Endothelial cell of umbilical vein (primary cell): Measurements from ENCODE around the gene RSPH6A. TPM values are rescaled to one million over a fixed set of nuclear protein-coding genes. Genes with fewer than 3 reads are reported as not detected.

Experiments used
- BruUV-seq: library from RNA; stranded (reverse); fragments of 400-500 nt; replicated peaks from 2 replicates; lab custom pipeline; 2021; lab: Mats Ljungman, UMichigan
- CTCF ChIA-PET: fragments of 300-600, 350-600 bp; sonication (Branson Sonifier 250); formaldehyde crosslinking; loops from one replicate; lab custom pipeline; 2021; ENCODE audit warnings: antibody characterized with exemption, inconsistent platforms; lab: Charles Lee
- POLR2A ChIA-PET: fragments of 300-600, 350-600 bp; sonication (Branson Sonifier 250); formaldehyde crosslinking; loops from one replicate; lab custom pipeline; 2021; ENCODE audit warnings: antibody characterized with exemption, inconsistent platforms; lab: Charles Lee
- DNase-seq: peaks from one replicate; pipeline ENCODE4 v3.0.0-alpha.2; 2011; ENCODE audit warnings: low read depth, low spot score
- FAIRE-seq: peaks from 2 replicates; lab custom pipeline; 2011; peaks lifted over from hg19 to GRCh38; lab: Jason Lieb, UNC
- H2AFZ ChIP-seq: 2 replicates; pipeline ENCODE4 v1.6.0; 2012; ENCODE audit warnings: low read depth, low read length, control low read depth, inconsistent platforms
- H3K27ac ChIP-seq: 2 replicates; pipeline ENCODE4 v1.5.1; 2011; ENCODE audit warnings: low read depth, mild to moderate bottlenecking, control low read depth, low read length, moderate library complexity; ENCODE audit not compliant: insufficient read depth
- H3K27me3 ChIP-seq, 2 experiments: 2 replicates each; pipeline versions ENCODE4 v1.6.0 to v1.6.1; 2011; ENCODE audit warnings: low read length in 2 of 2, mixed read lengths in 1 of 2; ENCODE audit not compliant: control insufficient read depth in 2 of 2, insufficient read depth in 2 of 2
- H3K36me3 ChIP-seq, 2 experiments: 2 replicates in 1 of 2; 3 replicates in 1 of 2; pipeline ENCODE4 v1.5.1; 2011; ENCODE audit warnings: low read length in 2 of 2, mild to moderate bottlenecking in 1 of 2, moderate library complexity in 1 of 2; ENCODE audit not compliant: control insufficient read depth in 2 of 2, insufficient read depth in 2 of 2; ENCODE audit errors: extremely low read depth in 1 of 2
- H3K4me1 ChIP-seq: 3 replicates; pipeline ENCODE4 v1.5.1; 2011; ENCODE audit warnings: mild to moderate bottlenecking, low read length; ENCODE audit not compliant: control insufficient read depth, insufficient read depth; ENCODE audit errors: extremely low read depth
- H3K4me2 ChIP-seq: 2 replicates; pipeline ENCODE4 v1.6.1; 2011; ENCODE audit warnings: low read length, control low read depth, mixed read lengths; ENCODE audit not compliant: insufficient read depth
- H3K4me3 ChIP-seq, 3 experiments: fragments of 200-600 bp in 1 of 3; sonication (generic), shearing (Covaris generic) in 1 of 3; replicated peaks in 1 of 3; 2 replicates each; pipeline ENCODE4 v1.5.1; 2011 to 2016; ENCODE audit warnings: control low read depth in 3 of 3, low read length in 3 of 3, mild to moderate bottlenecking in 2 of 3, inconsistent platforms in 1 of 3, low read depth in 1 of 3, moderate library complexity in 1 of 3; ENCODE audit not compliant: insufficient read depth in 1 of 3
- H3K79me2 ChIP-seq: 2 replicates; pipeline ENCODE4 v1.6.0; 2012; ENCODE audit warnings: low read length, inconsistent platforms; ENCODE audit not compliant: control insufficient read depth, insufficient read depth
- H3K9ac ChIP-seq: replicated peaks from 2 replicates; pipeline ENCODE3; 2011; ENCODE audit warnings: low read length, control low read depth; ENCODE audit not compliant: insufficient read depth; ENCODE audit errors: extremely low read depth
- H3K9me1 ChIP-seq: replicated peaks from 3 replicates; pipeline ENCODE4 v1.6.0; 2011; ENCODE audit warnings: mild to moderate bottlenecking, low read length; ENCODE audit not compliant: control insufficient read depth, insufficient read depth; ENCODE audit errors: extremely low read depth
- H3K9me3 ChIP-seq: replicated peaks from 2 replicates; pipeline ENCODE4 v1.5.1; 2012; ENCODE audit warnings: low read length, inconsistent platforms; ENCODE audit not compliant: control insufficient read depth, insufficient read depth
- H4K20me1 ChIP-seq: replicated peaks from 2 replicates; pipeline ENCODE3; 2011; ENCODE audit warnings: mild to moderate bottlenecking, low read length; ENCODE audit not compliant: control insufficient read depth, insufficient read depth; ENCODE audit errors: extremely low read depth
- EZH2 ChIP-seq: IDR thresholded peaks from 2 replicates; pipeline ENCODE4 v1.6.1; 2012; ENCODE audit warnings: borderline replicate concordance, low read depth, mild to moderate bottlenecking, moderate library complexity, low read length, inconsistent platforms; ENCODE audit not compliant: severe bottlenecking
- FOS ChIP-seq: IDR thresholded peaks from 2 replicates; pipeline ENCODE4 v1.6.1; 2011; ENCODE audit warnings: mild to moderate bottlenecking, low read length, moderate library complexity, borderline replicate concordance; ENCODE audit not compliant: insufficient read depth
- GATA2 ChIP-seq: IDR thresholded peaks from 2 replicates; pipeline ENCODE4 v1.7.0; 2011; ENCODE audit warnings: low read depth, mild to moderate bottlenecking, moderate library complexity, mixed read lengths, low read length; ENCODE audit not compliant: insufficient read length, insufficient read depth
- JUN ChIP-seq: IDR thresholded peaks from 2 replicates; pipeline ENCODE4 v1.6.1; 2011; ENCODE audit warnings: borderline replicate concordance, low read depth; ENCODE audit not compliant: insufficient read length, insufficient read depth
- MAX ChIP-seq: IDR thresholded peaks from 2 replicates; pipeline ENCODE4 v1.6.1; 2011; ENCODE audit not compliant: insufficient read depth, insufficient read length
- MYC ChIP-seq: IDR thresholded peaks from one replicate; pipeline ENCODE4 v1.6.1; 2011; ENCODE audit warnings: mild to moderate bottlenecking, low read depth, low read length
- POLR2A ChIP-seq: IDR thresholded peaks from 2 replicates; pipeline ENCODE4 v1.6.1; 2012; ENCODE audit warnings: low read depth, mild to moderate bottlenecking, control low read depth, low read length
- POLR2AphosphoS5 ChIP-seq: IDR thresholded peaks from 2 replicates; pipeline ENCODE4 v1.6.1; 2012; ENCODE audit warnings: low read depth, mild to moderate bottlenecking, control low read depth, low read length, moderate library complexity; ENCODE audit not compliant: insufficient read depth
- dilution Hi-C: fragments of 300-500 bp; cut with MboI; formaldehyde crosslinking; loops from one replicate; pipeline ENCODE4 v1.15.0; 2019; ENCODE audit warnings: low sequenced_read_pairs; ENCODE audit not compliant: extremely low pct_ligation_motif_present
- intact Hi-C: fragments of 100-400 bp; cut with micrococcal nuclease; formaldehyde crosslinking; loops from one replicate; pipeline ENCODE4 v1.10.0; 2022
- polyA plus RNA-seq, 4 experiments: library from polyadenylated mRNA; depleted of rRNA in 3 of 4; stranded (reverse) in 3 of 4; unstranded in 1 of 4; fragments of >200 nt; gene quantifications; 2 replicates each; pipeline versions ENCODE4 v1.2.1 to v1.2.3, GENCODE V29; 2011 to 2012; ENCODE audit warnings: missing spikeins in 1 of 4
- total RNA-seq: library from RNA; stranded (reverse); gene quantifications from 2 replicates; pipeline ENCODE4 v1.2.3, GENCODE V29; 2021
- TF ChIP-seq, protein P1 (sequence below), 2 donors: IDR thresholded peaks; 1 replicate in 1 of 2; 2 replicates in 1 of 2; pipeline ENCODE4 v1.5.1; 2011; ENCODE audit warnings: low read length in 2 of 2, mild to moderate bottlenecking in 2 of 2, moderate library complexity in 2 of 2, control low read depth in 1 of 2, inconsistent platforms in 1 of 2, low read depth in 1 of 2; ENCODE audit not compliant: insufficient read depth in 1 of 2; ENCODE audit errors: extremely low read depth in 1 of 2

The RSPH6A gene
- total and polyA plus RNA-seq, 2 donors (not counting 3 experiments of a cell fraction or from before 2014, with no cell fraction given): 0.03 to 0.62 TPM

GRCh38 chr19:45773384-45773783, 41.7 kb downstream of the RSPH6A start:
- H2AFZ ChIP-seq: no peak overlapping the region
- peaks cover 3 to 18% of the 10 kb centered on the region in 2 experiments for H3K36me3 ChIP-seq
- ChIA-PET POLR2A (no interaction called here), CTCF (interaction anchor here (1.4 to 2.6 kb wide), 3 partner anchors 26 to 45 kb away, joined by 3 to 9 read pairs (median 8); no protein-coding TSS in a partner anchor)
- BruUV-seq: no TSS peak
- H3K4me1 ChIP-seq: peaks cover 9% of the 10 kb centered on the region
- DNase-seq (no peak), FAIRE-seq (no peak)
- H3K4me2 ChIP-seq: no peak overlapping the region
- no peak overlapping the region for H3K4me3 ChIP-seq
- H4K20me1 ChIP-seq: no peaks in the 10 kb centered on the region
- H3K27me3 ChIP-seq: no peaks in the 10 kb centered on the region
- no peaks in the 10 kb centered on the region for H3K79me2 ChIP-seq
- H3K9me3 ChIP-seq: no peaks in the 10 kb centered on the region
- no peak for TF ChIP-seq POLR2A
- TF ChIP-seq, protein P1, sequence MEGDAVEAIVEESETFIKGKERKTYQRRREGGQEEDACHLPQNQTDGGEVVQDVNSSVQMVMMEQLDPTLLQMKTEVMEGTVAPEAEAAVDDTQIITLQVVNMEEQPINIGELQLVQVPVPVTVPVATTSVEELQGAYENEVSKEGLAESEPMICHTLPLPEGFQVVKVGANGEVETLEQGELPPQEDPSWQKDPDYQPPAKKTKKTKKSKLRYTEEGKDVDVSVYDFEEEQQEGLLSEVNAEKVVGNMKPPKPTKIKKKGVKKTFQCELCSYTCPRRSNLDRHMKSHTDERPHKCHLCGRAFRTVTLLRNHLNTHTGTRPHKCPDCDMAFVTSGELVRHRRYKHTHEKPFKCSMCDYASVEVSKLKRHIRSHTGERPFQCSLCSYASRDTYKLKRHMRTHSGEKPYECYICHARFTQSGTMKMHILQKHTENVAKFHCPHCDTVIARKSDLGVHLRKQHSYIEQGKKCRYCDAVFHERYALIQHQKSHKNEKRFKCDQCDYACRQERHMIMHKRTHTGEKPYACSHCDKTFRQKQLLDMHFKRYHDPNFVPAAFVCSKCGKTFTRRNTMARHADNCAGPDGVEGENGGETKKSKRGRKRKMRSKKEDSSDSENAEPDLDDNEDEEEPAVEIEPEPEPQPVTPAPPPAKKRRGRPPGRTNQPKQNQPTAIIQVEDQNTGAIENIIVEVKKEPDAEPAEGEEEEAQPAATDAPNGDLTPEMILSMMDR (IDR thresholded peaks at IDR 0.05; ENCODE audit: extremely low read depth in 1 of 2, insufficient read depth in 1 of 2, low read depth in 1 of 2, low read length in 2 of 2): no peak
- TF ChIP-seq EZH2: no peak
- TF ChIP-seq JUN: no peak
- no peak for TF ChIP-seq POLR2AphosphoS5
- TF ChIP-seq GATA2: no peak
- TF ChIP-seq FOS: no peak
- TF ChIP-seq MYC: no peak
- no peak for TF ChIP-seq MAX
- dilution Hi-C loops: no loop called here
- intact Hi-C loops: no loop called here
- no peak overlapping the region for H3K27ac ChIP-seq
- no peak overlapping the region for H3K9ac ChIP-seq
- no peaks in the 10 kb centered on the region for H3K9me1 ChIP-seq
